Measurements from ENCODE around the gene PNPLA6. TPM values are rescaled to one million over a fixed set of nuclear protein-coding genes. Genes with fewer than 3 reads are reported as not detected.

Gene PNPLA6
- total and polyA plus RNA-seq, 4 donors: 41.8 to 267 (median 122) TPM

DNA sequence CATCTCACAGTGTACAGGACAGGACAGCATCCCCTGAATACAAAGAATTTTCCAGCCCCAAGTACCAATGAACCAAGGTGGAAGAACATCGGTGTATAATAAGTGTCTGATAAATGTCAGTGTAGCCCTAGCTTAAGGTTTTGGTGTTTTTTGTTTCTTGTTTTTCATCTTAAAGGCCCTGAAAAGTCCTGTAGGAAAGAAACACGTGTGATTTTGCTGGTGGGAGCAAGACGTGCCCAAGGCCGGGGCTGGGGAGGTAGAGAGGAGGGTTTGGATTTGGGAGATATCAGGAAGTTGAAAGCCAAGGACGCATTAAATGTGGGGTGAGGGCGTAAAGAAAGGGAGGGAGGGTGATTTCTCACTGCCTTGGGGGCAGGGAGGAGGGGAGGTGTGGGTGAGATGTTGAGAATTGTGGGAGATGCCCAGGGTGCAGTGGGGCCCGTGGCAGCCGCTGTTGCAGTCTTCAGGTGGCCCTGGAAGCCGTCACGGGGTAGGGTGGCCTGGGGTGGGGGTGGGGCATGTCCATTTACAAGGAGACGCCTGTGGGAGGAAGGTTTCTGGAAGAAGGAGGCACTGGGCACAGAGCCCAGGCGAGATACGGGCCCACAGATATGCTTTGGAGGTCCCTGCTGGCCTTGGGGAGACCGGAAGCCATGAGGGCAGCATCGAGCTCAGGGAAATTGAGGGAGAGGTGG, 66.9 kb downstream of the PNPLA6 start:
- TF ChIP-seq, protein P1, sequence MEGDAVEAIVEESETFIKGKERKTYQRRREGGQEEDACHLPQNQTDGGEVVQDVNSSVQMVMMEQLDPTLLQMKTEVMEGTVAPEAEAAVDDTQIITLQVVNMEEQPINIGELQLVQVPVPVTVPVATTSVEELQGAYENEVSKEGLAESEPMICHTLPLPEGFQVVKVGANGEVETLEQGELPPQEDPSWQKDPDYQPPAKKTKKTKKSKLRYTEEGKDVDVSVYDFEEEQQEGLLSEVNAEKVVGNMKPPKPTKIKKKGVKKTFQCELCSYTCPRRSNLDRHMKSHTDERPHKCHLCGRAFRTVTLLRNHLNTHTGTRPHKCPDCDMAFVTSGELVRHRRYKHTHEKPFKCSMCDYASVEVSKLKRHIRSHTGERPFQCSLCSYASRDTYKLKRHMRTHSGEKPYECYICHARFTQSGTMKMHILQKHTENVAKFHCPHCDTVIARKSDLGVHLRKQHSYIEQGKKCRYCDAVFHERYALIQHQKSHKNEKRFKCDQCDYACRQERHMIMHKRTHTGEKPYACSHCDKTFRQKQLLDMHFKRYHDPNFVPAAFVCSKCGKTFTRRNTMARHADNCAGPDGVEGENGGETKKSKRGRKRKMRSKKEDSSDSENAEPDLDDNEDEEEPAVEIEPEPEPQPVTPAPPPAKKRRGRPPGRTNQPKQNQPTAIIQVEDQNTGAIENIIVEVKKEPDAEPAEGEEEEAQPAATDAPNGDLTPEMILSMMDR (IDR thresholded peaks at IDR 0.05; ENCODE audit: control extremely low read depth, extremely low read depth): no peak
- Histone ChIP-seq H3K36me3 (ENCODE audit: control insufficient read depth in 4 of 4, insufficient read depth in 4 of 4, low read length in 4 of 4) (no peaks in the 10 kb centered on the region), H3K4me1 (ENCODE audit: control insufficient read depth in 5 of 5, insufficient read depth in 5 of 5, low read length in 5 of 5) (peaks cover 0 to 6% (median 0%) of the 10 kb centered on the region in 5 donors), H3K9ac (ENCODE audit: insufficient read depth in 1 of 2, low read length in 2 of 2) (no peak overlapping the region), H3K9me3 (ENCODE audit: control insufficient read depth in 4 of 4, insufficient read depth in 3 of 4, low read length in 3 of 4) (peaks cover 0 to 2% (median 0%) of the 10 kb centered on the region in 4 donors), H3K27ac (ENCODE audit: low read depth in 1 of 2, low read length in 1 of 2) (peak overlapping the region in 1 of 2 donors; percentile 24), H3K4me3 (no peak overlapping the region), H3K27me3 (ENCODE audit: control insufficient read depth in 3 of 3, insufficient read depth in 3 of 3, low read length in 2 of 3) (peaks cover 3 to 5% (median 4%) of the 10 kb centered on the region in 3 donors)
- ATAC-seq (ENCODE audit: insufficient read depth, low FRiP score): peak; percentile 28
- peak; percentile 11 to 68 (median 54) for DNase-seq
- WGBS, 2 donors: 34 to 43% methylated on average over 15 of the region's 15 CpGs

DNA sequence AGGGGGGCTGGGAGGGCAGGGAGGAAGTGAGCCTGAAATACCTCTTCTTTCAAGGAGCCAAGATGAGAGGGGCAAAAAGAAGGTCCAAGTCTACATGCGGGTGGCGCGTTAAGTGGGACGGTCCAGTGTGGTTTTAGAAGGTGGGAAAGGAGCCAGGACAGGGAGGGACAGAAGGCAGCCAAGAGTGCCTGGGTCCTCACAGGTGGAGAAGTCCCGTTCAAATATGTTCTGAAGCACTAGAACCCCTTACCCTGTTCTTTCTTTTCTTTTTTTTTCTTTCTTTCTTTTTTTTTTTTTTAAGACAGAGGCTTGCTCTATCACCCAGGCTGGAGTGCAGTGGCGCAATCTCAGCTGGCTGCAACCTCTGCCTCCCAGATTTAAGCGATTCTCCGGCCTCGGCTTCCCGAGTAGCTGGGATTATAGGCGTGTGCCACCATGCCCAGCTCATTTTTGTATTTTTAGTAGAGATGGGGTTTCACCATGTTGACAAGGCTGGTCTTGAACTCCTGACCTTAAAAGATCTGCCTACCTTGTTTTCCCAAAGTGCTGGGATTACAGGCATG, 67.5 kb downstream of the PNPLA6 start:
- H3K27me3 ChIP-seq (ENCODE audit: control insufficient read depth in 3 of 3, insufficient read depth in 3 of 3, low read length in 2 of 3): peaks cover 0 to 4% (median 4%) of the 10 kb centered on the region in 3 donors
- no peak for DNase-seq
- H3K4me3 ChIP-seq: no peak overlapping the region
- H3K9ac ChIP-seq (ENCODE audit: insufficient read depth in 1 of 2, low read length in 2 of 2): no peak overlapping the region
- TF ChIP-seq, protein P1 (IDR thresholded peaks at IDR 0.05; ENCODE audit: control extremely low read depth, extremely low read depth): no peak
- H3K36me3 ChIP-seq (ENCODE audit: control insufficient read depth in 4 of 4, insufficient read depth in 4 of 4, low read length in 4 of 4): no peaks in the 10 kb centered on the region
- ATAC-seq (ENCODE audit: insufficient read depth, low FRiP score): peak; percentile 15
- peak overlapping the region in 1 of 2 donors; percentile 80 for H3K27ac ChIP-seq (ENCODE audit: low read depth in 1 of 2, low read length in 1 of 2)
- WGBS, 2 donors: 62 to 64% methylated on average over 11 of the region's 11 CpGs
- H3K4me1 ChIP-seq (ENCODE audit: control insufficient read depth in 5 of 5, insufficient read depth in 5 of 5, low read length in 5 of 5): peaks cover 0 to 6% (median 0%) of the 10 kb centered on the region in 5 donors
- H3K9me3 ChIP-seq (ENCODE audit: control insufficient read depth in 4 of 4, insufficient read depth in 3 of 4, low read length in 3 of 4): peaks cover 0 to 2% (median 0%) of the 10 kb centered on the region in 4 donors

DNA sequence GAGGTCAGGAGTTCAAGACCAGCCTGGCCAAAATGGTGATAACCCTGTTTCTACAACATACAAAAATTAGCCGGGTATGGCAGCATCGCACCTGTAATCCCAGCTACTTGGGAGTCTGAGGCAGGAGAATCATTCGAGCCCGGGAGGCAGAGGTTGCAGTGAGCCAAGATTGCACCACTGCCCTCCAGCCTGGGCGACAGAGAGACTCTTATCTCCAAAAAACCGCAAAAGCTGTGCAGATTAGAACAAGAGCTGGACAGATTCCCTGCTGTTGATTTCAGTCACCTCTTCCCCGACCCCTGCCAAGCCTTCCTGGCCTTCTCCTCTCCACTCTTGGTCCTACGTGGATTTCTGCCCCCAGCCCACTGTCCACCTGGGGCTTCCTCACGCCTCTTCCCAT, 68.4 kb downstream of the PNPLA6 start:
- TF ChIP-seq, protein P1 (IDR thresholded peaks at IDR 0.05; ENCODE audit: control extremely low read depth, extremely low read depth): no peak
- H3K27me3 ChIP-seq (ENCODE audit: control insufficient read depth in 3 of 3, insufficient read depth in 3 of 3, low read length in 2 of 3): peaks cover 0 to 4% (median 0%) of the 10 kb centered on the region in 3 donors
- H3K4me3 ChIP-seq: no peak overlapping the region
- H3K4me1 ChIP-seq (ENCODE audit: control insufficient read depth in 5 of 5, insufficient read depth in 5 of 5, low read length in 5 of 5): peaks cover 0 to 6% (median 0%) of the 10 kb centered on the region in 5 donors
- ATAC-seq (ENCODE audit: insufficient read depth, low FRiP score): no peak
- H3K9me3 ChIP-seq (ENCODE audit: control insufficient read depth in 4 of 4, insufficient read depth in 3 of 4, low read length in 3 of 4): peaks cover 0 to 2% (median 0%) of the 10 kb centered on the region in 4 donors
- no peak overlapping the region for H3K9ac ChIP-seq (ENCODE audit: insufficient read depth in 1 of 2, low read length in 2 of 2)
- peak overlapping the region in 1 of 2 donors; percentile 8 for H3K27ac ChIP-seq (ENCODE audit: low read depth in 1 of 2, low read length in 1 of 2)
- H3K36me3 ChIP-seq (ENCODE audit: control insufficient read depth in 4 of 4, insufficient read depth in 4 of 4, low read length in 4 of 4): no peaks in the 10 kb centered on the region
- WGBS, 2 donors: 61 to 83% methylated on average over 9 of the region's 9 CpGs
- DNase-seq: no peak
